K562 (cell line): ENCODE measurements around the gene CDX1. TPM values are rescaled to one million over a fixed set of nuclear protein-coding genes. Genes with fewer than 3 reads are reported as not detected.
A peak's percentile ranks its signal among the peaks of the same experiment; 100 is the strongest.

ENCODE experiments used
- ATAC-seq: fragments of 200-7000 bp; cut with Tn5 transposase; 3 replicates; pipeline ENCODE4 v1.9.1; 2020; ENCODE audit warnings: moderate library complexity
- BruUV-seq: library from RNA; stranded (reverse); fragments of 400-500 nt; replicated peaks from 2 replicates; lab custom pipeline; 2021; lab: Mats Ljungman, UMichigan
- CTCF ChIA-PET: fragments of 300-600 bp; formaldehyde crosslinking; extraction: SDS; loops from one replicate; lab custom pipeline; 2021; ENCODE audit warnings: low intra/inter-chr PET ratio; lab: Yijun Ruan, JAX
- POLR2A ChIA-PET: fragments of 300-600, 350-650 bp; sonication (Branson Sonifier 250); formaldehyde crosslinking; extraction: SDS; loops from one replicate; lab custom pipeline; 2021; ENCODE audit warnings: antibody characterized with exemption, inconsistent platforms; lab: Yijun Ruan, JAX
- DNase-seq, 4 experiments: peaks; one replicate each; pipeline versions ENCODE4 v3.0.0 to v3.0.0-alpha.2; 2011 to 2018; ENCODE audit warnings: low spot score in 3 of 4, mixed read lengths in 3 of 4; ENCODE audit errors: extremely low read depth in 1 of 4
- FAIRE-seq: peaks from 2 replicates; lab custom pipeline; 2011; peaks lifted over from hg19 to GRCh38; lab: Jason Lieb, UNC
- H2AFZ ChIP-seq: 2 replicates; pipeline ENCODE4 v1.6.0; 2011; ENCODE audit warnings: low read depth, low read length, control low read depth, inconsistent platforms
- H3K27ac ChIP-seq: fragments of 200-600 bp; 3 replicates; pipeline ENCODE4 v1.8.0; 2011; ENCODE audit warnings: low read depth, mild to moderate bottlenecking, control low read depth, inconsistent platforms, low read length, moderate library complexity, mixed read lengths; ENCODE audit errors: extremely low read depth
- H3K27me3 ChIP-seq, 2 experiments: fragments of 300-600 bp in 1 of 2; 2 replicates in 1 of 2; 3 replicates in 1 of 2; pipeline versions ENCODE4 v1.6.0 to v1.8.0; 2011; ENCODE audit warnings: inconsistent platforms in 2 of 2, low read length in 2 of 2, mild to moderate bottlenecking in 1 of 2, mixed read lengths in 1 of 2, moderate library complexity in 1 of 2; ENCODE audit not compliant: control insufficient read depth in 2 of 2, insufficient read depth in 2 of 2
- H3K36me3 ChIP-seq: fragments of 300-600 bp; 3 replicates; pipeline ENCODE4 v1.8.0; 2011; ENCODE audit warnings: mild to moderate bottlenecking, low read length, inconsistent platforms; ENCODE audit not compliant: control insufficient read depth, insufficient read depth
- H3K4me1 ChIP-seq, 2 experiments: fragments of 200-600 bp in 1 of 2; replicated peaks in 1 of 2; 2 replicates in 1 of 2; 3 replicates in 1 of 2; pipeline versions ENCODE4 v1.5.1 to v1.8.0; 2011; ENCODE audit warnings: inconsistent platforms in 2 of 2, low read length in 2 of 2, mild to moderate bottlenecking in 1 of 2, mixed read lengths in 1 of 2, moderate library complexity in 1 of 2; ENCODE audit not compliant: control insufficient read depth in 2 of 2, insufficient read depth in 2 of 2
- H3K4me2 ChIP-seq: 2 replicates; pipeline ENCODE4 v1.6.1; 2011; ENCODE audit warnings: low read length, control low read depth, inconsistent platforms, mixed read lengths; ENCODE audit not compliant: insufficient read depth
- H3K4me3 ChIP-seq: fragments of 200-600 bp; sonication (generic), shearing (Covaris generic); 2 replicates; pipeline ENCODE4 v1.5.1; 2016; ENCODE audit warnings: control low read depth, inconsistent platforms
- H3K79me2 ChIP-seq: fragments of 200-600 bp; 3 replicates; pipeline ENCODE4 v1.8.0; 2011; ENCODE audit warnings: low read length, inconsistent platforms; ENCODE audit not compliant: control insufficient read depth, insufficient read depth
- H3K9ac ChIP-seq, 2 experiments: 2 replicates each; pipeline versions ENCODE4 v1.6.0 to v1.6.1; 2011; ENCODE audit warnings: low read depth in 2 of 2, low read length in 2 of 2, control low read depth in 1 of 2, inconsistent platforms in 1 of 2, mild to moderate bottlenecking in 1 of 2, mixed read lengths in 1 of 2; ENCODE audit not compliant: insufficient read depth in 1 of 2
- H3K9me1 ChIP-seq: one replicate; pipeline ENCODE4 v1.6.0; 2011; ENCODE audit warnings: inconsistent platforms, mild to moderate bottlenecking, low read length, moderate library complexity; ENCODE audit not compliant: control insufficient read depth, insufficient read depth
- H3K9me3 ChIP-seq: replicated peaks from 2 replicates; pipeline ENCODE4 v1.5.1; 2011; ENCODE audit warnings: low read depth, low read length, inconsistent platforms; ENCODE audit not compliant: control insufficient read depth, insufficient read depth
- H4K20me1 ChIP-seq: replicated peaks from 2 replicates; pipeline ENCODE4 v1.6.1; 2011; ENCODE audit warnings: low read length, inconsistent platforms, mixed read lengths; ENCODE audit not compliant: control insufficient read depth, insufficient read depth
- MTA1 ChIP-seq: fragments of 450-650 bp; IDR thresholded peaks from 2 replicates; pipeline ENCODE4 v1.6.1; 2017; ENCODE audit warnings: borderline replicate concordance
- PCBP2 ChIP-seq: fragments of 200-400 bp; formaldehyde crosslinking; IDR thresholded peaks from 2 replicates; pipeline ENCODE4 v1.6.1; 2018; ENCODE audit warnings: low read length, low read depth, mild to moderate bottlenecking, moderate library complexity; ENCODE audit not compliant: poor library complexity, severe bottlenecking
- RAD51 ChIP-seq: fragments of 450-650 bp; IDR thresholded peaks from 2 replicates; pipeline ENCODE4 v1.7.1; 2016; ENCODE audit warnings: low read depth, mild to moderate bottlenecking, borderline replicate concordance
- SMARCA4 ChIP-seq: fragments of 450-650 bp; IDR thresholded peaks from 2 replicates; pipeline ENCODE4 v1.6.1; 2016
- SMC3 ChIP-seq: conservative IDR thresholded peaks from 2 replicates; pipeline ENCODE4 v1.6.1; 2011; ENCODE audit warnings: low read depth, low read length, improper control_type of control experiment; ENCODE audit not compliant: insufficient read depth
- TSC22D4 ChIP-seq: fragments of 450-650 bp; IDR thresholded peaks from 2 replicates; pipeline ENCODE4 v1.6.1; 2016; ENCODE audit warnings: missing genetic modification characterization, missing biosample characterization, control low read depth
- ZBTB8A ChIP-seq: fragments of 450-650 bp; IDR thresholded peaks from 2 replicates; pipeline ENCODE4 v1.6.1; 2018; ENCODE audit warnings: mild to moderate bottlenecking, moderate library complexity; ENCODE audit not compliant: partially characterized antibody
- WGBS: fragments of 100-300 bp; shearing (Covaris generic); methylation state at CpG from one replicate; pipeline ENCODE4 v1.1.6; 2016; ENCODE audit warnings: low coverage, mixed read lengths; ENCODE audit not compliant: insufficient coverage; ENCODE audit errors: missing lambda C conversion rate; 5-methylcytosine and 5-hydroxymethylcytosine counted together
- in situ Hi-C: fragments of 300-500 bp; cut with MboI; formaldehyde crosslinking; loops from 4 replicates; pipeline ENCODE4 v1.15.0; 2018; ENCODE audit warnings: inconsistent platforms, mixed read lengths
- intact Hi-C: fragments of 100-400 bp; cut with micrococcal nuclease; formaldehyde crosslinking; loops from 2 replicates; pipeline ENCODE4 v1.14.2; 2022
- polyA plus RNA-seq, 8 experiments: library from polyadenylated mRNA; depleted of rRNA in 4 of 8; stranded (reverse) in 5 of 8; unstranded in 3 of 8; fragments of >200 nt; fragmentation: Nextera tagmentation in 2 of 8; fragmentation: Illumina TruSeq in 1 of 8; extraction: Ambion mirVana in 2 of 8; extraction: Trizol in 1 of 8; gene quantifications; 2 replicates each; pipeline versions ENCODE4 v1.2.1 to v1.2.3, GENCODE V29; 2011 to 2014; ENCODE audit warnings: inconsistent platforms in 1 of 8, missing spikeins in 1 of 8
- total RNA-seq, 7 experiments: library from RNA; depleted of rRNA in 6 of 7; stranded (reverse); fragments of >200 nt in 6 of 7; fragmentation: Illumina TruSeq in 2 of 7; extraction: Trizol in 2 of 7; gene quantifications; 2 replicates each; pipeline versions ENCODE4 v1.2.1 to v1.2.3, GENCODE V29; 2011 to 2021; ENCODE audit warnings: low replicate concordance in 1 of 7
- TF ChIP-seq, protein P1 (sequence below): fragments of 450-650 bp; IDR thresholded peaks from 2 replicates; pipeline ENCODE4 v1.6.1; 2016; ENCODE audit warnings: mild to moderate bottlenecking, moderate library complexity

CDX1 gene
- total and polyA plus RNA-seq, 9 of the 15 experiments (the other 6 are each of a cell fraction or from before 2014, with no cell fraction given), result 0.06 to 0.16 TPM; not detected in 7

DNA sequence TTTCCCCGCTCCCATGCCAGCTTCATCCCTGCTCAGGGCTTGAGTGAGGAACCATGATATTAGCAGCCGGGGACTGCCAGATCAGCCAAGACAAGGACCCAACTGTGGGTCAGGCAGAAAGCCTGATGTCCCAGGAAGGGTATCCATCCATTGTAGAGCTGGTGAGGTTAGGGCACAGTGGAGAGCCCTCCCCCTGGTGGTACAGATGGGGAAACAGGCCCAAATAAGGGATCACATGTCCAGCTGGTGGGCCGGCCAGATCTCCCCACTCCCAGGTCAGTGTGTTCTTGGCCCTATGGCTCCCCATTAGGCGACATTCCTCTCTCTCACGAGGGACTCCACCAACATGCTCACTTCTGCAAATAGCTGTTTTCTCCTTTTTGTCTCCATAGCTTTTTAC, 9.0 kb downstream of the CDX1 start (continued):
- no peak for TF ChIP-seq PCBP2
- TF ChIP-seq SMC3, result peak; percentile 27

DNA sequence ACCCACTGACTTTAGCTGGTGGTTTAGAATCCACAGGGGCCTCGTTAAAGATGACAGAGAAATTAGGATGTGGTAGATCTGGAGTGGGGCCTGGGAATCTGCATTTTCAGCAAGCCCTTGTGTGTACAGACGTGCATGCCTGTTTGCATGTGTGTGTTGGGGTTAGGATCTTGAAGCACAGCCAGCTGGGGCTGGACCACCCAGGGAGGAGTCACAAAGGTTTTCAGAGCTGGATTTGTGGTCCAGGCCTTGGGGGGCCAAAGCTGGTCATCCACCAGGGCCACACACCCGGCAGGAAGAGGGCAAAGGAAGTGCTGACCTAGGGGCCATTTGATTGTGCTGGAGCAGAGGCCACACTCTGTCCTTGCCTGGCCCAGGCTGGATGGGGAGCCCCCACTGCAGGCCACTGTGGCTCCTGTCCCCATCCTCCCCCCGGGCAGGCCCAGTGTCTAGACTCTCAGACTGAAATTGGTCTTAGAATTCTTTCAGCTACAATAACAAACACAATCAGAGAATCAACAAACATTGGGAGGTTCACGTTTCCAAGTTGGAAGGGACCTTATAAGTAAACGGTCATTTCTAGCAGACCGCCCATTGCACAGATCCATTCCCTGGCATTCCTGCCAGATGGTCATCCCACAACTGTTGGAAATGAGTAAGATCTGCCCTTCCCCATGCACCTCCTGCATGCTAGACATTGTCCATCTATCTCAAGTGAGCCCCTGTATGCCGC, 10.3 kb downstream of the CDX1 start:
- H3K9ac ChIP-seq, result no peak overlapping the region
- POLR2A ChIA-PET, result no interaction called here
- no peak for ATAC-seq
- CTCF ChIA-PET, result interaction anchor here (1.6 kb wide), 1 partner anchor 15 kb away, joined by 5 read pairs; no protein-coding TSS in a partner anchor
- in situ Hi-C loops (no loop called here), intact Hi-C loops (no loop called here)
- FAIRE-seq, result no peak
- BruUV-seq, result no TSS peak
- 12% methylated on average over 8 of the region's 8 CpGs for WGBS
- no peaks in the 10 kb centered on the region for H3K9me3 ChIP-seq
- no peak for DNase-seq
- H3K79me2 ChIP-seq, result no peaks in the 10 kb centered on the region
- no peaks in the 10 kb centered on the region for H3K36me3 ChIP-seq
- H4K20me1 ChIP-seq, result peaks cover 3% of the 10 kb centered on the region; the same call in 1 of the 2 replicates
- no peak for TF ChIP-seq MTA1
- TF ChIP-seq SMARCA4, result no peak
- no peak for TF ChIP-seq TSC22D4
- TF ChIP-seq ZBTB8A, result no peak
- TF ChIP-seq RAD51, result no peak
- TF ChIP-seq, protein P1, sequence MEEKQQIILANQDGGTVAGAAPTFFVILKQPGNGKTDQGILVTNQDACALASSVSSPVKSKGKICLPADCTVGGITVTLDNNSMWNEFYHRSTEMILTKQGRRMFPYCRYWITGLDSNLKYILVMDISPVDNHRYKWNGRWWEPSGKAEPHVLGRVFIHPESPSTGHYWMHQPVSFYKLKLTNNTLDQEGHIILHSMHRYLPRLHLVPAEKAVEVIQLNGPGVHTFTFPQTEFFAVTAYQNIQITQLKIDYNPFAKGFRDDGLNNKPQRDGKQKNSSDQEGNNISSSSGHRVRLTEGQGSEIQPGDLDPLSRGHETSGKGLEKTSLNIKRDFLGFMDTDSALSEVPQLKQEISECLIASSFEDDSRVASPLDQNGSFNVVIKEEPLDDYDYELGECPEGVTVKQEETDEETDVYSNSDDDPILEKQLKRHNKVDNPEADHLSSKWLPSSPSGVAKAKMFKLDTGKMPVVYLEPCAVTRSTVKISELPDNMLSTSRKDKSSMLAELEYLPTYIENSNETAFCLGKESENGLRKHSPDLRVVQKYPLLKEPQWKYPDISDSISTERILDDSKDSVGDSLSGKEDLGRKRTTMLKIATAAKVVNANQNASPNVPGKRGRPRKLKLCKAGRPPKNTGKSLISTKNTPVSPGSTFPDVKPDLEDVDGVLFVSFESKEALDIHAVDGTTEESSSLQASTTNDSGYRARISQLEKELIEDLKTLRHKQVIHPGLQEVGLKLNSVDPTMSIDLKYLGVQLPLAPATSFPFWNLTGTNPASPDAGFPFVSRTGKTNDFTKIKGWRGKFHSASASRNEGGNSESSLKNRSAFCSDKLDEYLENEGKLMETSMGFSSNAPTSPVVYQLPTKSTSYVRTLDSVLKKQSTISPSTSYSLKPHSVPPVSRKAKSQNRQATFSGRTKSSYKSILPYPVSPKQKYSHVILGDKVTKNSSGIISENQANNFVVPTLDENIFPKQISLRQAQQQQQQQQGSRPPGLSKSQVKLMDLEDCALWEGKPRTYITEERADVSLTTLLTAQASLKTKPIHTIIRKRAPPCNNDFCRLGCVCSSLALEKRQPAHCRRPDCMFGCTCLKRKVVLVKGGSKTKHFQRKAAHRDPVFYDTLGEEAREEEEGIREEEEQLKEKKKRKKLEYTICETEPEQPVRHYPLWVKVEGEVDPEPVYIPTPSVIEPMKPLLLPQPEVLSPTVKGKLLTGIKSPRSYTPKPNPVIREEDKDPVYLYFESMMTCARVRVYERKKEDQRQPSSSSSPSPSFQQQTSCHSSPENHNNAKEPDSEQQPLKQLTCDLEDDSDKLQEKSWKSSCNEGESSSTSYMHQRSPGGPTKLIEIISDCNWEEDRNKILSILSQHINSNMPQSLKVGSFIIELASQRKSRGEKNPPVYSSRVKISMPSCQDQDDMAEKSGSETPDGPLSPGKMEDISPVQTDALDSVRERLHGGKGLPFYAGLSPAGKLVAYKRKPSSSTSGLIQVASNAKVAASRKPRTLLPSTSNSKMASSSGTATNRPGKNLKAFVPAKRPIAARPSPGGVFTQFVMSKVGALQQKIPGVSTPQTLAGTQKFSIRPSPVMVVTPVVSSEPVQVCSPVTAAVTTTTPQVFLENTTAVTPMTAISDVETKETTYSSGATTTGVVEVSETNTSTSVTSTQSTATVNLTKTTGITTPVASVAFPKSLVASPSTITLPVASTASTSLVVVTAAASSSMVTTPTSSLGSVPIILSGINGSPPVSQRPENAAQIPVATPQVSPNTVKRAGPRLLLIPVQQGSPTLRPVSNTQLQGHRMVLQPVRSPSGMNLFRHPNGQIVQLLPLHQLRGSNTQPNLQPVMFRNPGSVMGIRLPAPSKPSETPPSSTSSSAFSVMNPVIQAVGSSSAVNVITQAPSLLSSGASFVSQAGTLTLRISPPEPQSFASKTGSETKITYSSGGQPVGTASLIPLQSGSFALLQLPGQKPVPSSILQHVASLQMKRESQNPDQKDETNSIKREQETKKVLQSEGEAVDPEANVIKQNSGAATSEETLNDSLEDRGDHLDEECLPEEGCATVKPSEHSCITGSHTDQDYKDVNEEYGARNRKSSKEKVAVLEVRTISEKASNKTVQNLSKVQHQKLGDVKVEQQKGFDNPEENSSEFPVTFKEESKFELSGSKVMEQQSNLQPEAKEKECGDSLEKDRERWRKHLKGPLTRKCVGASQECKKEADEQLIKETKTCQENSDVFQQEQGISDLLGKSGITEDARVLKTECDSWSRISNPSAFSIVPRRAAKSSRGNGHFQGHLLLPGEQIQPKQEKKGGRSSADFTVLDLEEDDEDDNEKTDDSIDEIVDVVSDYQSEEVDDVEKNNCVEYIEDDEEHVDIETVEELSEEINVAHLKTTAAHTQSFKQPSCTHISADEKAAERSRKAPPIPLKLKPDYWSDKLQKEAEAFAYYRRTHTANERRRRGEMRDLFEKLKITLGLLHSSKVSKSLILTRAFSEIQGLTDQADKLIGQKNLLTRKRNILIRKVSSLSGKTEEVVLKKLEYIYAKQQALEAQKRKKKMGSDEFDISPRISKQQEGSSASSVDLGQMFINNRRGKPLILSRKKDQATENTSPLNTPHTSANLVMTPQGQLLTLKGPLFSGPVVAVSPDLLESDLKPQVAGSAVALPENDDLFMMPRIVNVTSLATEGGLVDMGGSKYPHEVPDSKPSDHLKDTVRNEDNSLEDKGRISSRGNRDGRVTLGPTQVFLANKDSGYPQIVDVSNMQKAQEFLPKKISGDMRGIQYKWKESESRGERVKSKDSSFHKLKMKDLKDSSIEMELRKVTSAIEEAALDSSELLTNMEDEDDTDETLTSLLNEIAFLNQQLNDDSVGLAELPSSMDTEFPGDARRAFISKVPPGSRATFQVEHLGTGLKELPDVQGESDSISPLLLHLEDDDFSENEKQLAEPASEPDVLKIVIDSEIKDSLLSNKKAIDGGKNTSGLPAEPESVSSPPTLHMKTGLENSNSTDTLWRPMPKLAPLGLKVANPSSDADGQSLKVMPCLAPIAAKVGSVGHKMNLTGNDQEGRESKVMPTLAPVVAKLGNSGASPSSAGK, result no peak
- H2AFZ ChIP-seq, result no peak overlapping the region
- peaks cover 0 to 2% of the 10 kb centered on the region in 2 experiments; a peak in 2 of 5 replicates for H3K4me1 ChIP-seq
- H3K4me3 ChIP-seq, result no peak overlapping the region
- H3K27me3 ChIP-seq, result peaks cover 16 to 49% of the 10 kb centered on the region in 2 experiments
- H3K9me1 ChIP-seq, result no peaks in the 10 kb centered on the region
- no peak overlapping the region for H3K4me2 ChIP-seq
- H3K27ac ChIP-seq, result no peak overlapping the region
